ENCODE data around the gene ADH4.

The ADH4 gene

DNA sequence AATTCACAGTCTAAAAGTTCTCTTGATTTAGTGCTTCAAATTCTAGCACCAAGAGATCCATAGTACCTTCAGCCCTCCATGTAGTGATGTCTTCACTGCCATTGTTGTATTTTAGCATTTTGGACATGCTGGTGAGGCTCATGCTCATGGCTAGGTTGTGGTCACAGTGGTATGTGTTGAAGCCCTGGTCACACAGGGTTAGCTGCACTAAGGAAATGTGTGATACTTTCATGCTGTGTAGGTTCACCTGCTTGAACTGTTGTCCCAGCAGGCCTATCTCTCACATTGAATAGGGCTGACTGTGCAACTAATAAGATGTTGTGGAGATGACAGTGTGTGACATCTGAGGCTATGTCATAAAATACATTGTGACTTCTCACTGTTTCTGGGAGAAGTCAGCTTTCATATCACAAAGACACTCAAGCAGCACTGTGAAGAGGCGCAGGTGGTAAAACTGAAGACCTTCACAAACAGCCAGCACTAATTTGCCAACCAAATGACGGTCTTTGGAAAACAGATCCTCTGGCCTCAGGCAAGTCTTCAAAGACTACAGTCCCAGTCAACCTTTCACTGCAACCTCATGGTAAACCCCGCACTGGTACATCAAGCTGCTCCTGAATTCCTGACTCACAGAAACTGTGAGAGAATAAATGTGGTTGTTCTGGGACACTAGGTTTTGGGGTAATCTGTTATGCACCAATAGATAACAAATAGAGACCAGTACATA is 17.4 kb upstream of the ADH4 start:
- H3K36me3 ChIP-seq (ENCODE audit: control insufficient read depth, insufficient read depth, low read length), result no peaks in the 10 kb centered on the region
- WGBS, 2 experiments, result 78 to 82% methylated on average over 2 to 3 of the region's 3 CpGs
- H3K9me3 ChIP-seq (ENCODE audit: control insufficient read depth, low read length), result no peaks in the 10 kb centered on the region

DNA sequence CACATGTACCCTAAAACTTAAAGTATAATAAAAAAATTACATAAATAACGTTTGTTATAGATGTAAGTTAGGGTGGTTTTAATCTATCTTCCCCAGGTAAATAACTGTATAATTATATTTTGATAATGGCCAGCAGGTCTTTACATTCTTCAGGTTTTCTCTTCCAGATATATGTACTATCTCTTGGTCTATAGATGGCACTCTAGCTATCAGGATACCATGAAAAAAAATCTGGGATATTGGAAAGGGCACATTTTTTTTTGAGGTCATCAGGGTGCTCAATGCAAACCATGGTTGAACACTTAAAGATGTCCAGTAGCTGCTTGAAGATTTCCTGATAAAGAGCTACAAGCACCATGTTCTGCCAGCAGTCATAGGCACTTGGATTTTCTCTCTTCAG is 15.6 kb upstream of the ADH4 start:
- H3K36me3 ChIP-seq (ENCODE audit: control insufficient read depth, insufficient read depth, low read length), result no peaks in the 10 kb centered on the region
- H3K4me3 ChIP-seq (ENCODE audit: insufficient read depth, low read depth, low read length), result no peak overlapping the region
- no peaks in the 10 kb centered on the region for H3K9me3 ChIP-seq (ENCODE audit: control insufficient read depth, low read length)
- no CpG with 5 or more reads among the region's 1 CpG for WGBS, 2 experiments
- no peaks in the 10 kb centered on the region for H3K4me1 ChIP-seq (ENCODE audit: control insufficient read depth, insufficient read depth, low read length)
- H3K27me3 ChIP-seq (ENCODE audit: control insufficient read depth, insufficient read depth, low read length, poor library complexity, severe bottlenecking), result no peaks in the 10 kb centered on the region
- no peak overlapping the region for H3K27ac ChIP-seq (ENCODE audit: insufficient read depth, low read depth, low read length, poor library complexity, severe bottlenecking)

More for the DNA sequence above, 17.4 kb upstream of the ADH4 start:
- Histone ChIP-seq H3K27ac (ENCODE audit: insufficient read depth, low read depth, low read length, poor library complexity, severe bottlenecking) (no peak overlapping the region), H3K4me1 (ENCODE audit: control insufficient read depth, insufficient read depth, low read length) (no peaks in the 10 kb centered on the region), H3K27me3 (ENCODE audit: control insufficient read depth, insufficient read depth, low read length, poor library complexity, severe bottlenecking) (no peaks in the 10 kb centered on the region), H3K4me3 (ENCODE audit: insufficient read depth, low read depth, low read length) (no peak overlapping the region)

DNA sequence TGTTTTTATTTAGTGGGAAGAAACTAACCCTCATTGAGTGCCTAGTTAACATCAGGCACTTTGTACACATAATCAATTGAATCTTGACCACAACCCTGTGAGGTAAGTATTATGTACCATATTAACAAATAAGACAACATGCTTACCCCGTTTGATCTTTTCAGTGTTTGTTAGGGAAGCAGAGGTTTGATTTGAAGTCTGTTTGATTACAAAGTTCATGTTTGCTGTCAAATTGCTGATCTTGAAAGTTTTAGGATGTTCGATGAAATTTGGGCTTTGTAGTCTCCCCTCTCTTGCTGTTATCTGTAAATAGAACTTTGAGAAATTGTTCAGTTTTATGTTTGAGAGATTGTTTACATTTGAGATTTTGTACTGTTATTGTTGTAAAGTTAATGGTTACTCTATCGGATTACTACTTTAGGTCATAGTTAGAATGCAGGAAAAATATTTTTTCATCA is 13.4 kb upstream of the ADH4 start:
- no peaks in the 10 kb centered on the region for H3K36me3 ChIP-seq (ENCODE audit: control insufficient read depth, insufficient read depth, low read length)
- H3K9me3 ChIP-seq (ENCODE audit: control insufficient read depth, low read length), result no peaks in the 10 kb centered on the region
- H3K4me1 ChIP-seq (ENCODE audit: control insufficient read depth, insufficient read depth, low read length), result no peaks in the 10 kb centered on the region
- no peaks in the 10 kb centered on the region for H3K27me3 ChIP-seq (ENCODE audit: control insufficient read depth, insufficient read depth, low read length, poor library complexity, severe bottlenecking)
- H3K27ac ChIP-seq (ENCODE audit: insufficient read depth, low read depth, low read length, poor library complexity, severe bottlenecking), result no peak overlapping the region
- no peak overlapping the region for H3K4me3 ChIP-seq (ENCODE audit: insufficient read depth, low read depth, low read length)
- WGBS, 2 experiments, result 82 to 100% methylated on average over 2 to 3 of the region's 3 CpGs

DNA sequence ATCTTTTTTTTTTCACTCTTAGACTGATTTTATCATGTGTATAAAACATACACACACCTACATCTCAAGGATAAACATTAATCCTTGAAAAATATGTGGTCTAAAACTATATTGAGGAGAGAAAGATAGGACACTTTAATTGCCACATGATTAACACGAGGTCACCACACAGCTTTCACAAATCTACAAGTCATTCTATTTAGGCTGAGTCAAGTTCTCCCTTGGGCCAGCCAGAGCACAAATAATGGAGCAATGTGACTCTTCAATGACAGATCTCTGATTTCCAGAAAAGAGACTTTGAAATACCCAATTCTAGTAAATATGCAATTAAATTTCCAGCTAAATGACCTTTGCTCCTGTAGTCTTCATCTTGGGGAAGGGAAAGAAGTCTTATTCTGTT is 12.9 kb upstream of the ADH4 start:
- 100% methylated on average over 1 of the region's 1 CpG for WGBS, 2 experiments
- H3K4me1 ChIP-seq (ENCODE audit: control insufficient read depth, insufficient read depth, low read length), result no peaks in the 10 kb centered on the region
- H3K27ac ChIP-seq (ENCODE audit: insufficient read depth, low read depth, low read length, poor library complexity, severe bottlenecking), result no peak overlapping the region
- no peaks in the 10 kb centered on the region for H3K36me3 ChIP-seq (ENCODE audit: control insufficient read depth, insufficient read depth, low read length)
- no peak overlapping the region for H3K4me3 ChIP-seq (ENCODE audit: insufficient read depth, low read depth, low read length)
- no peaks in the 10 kb centered on the region for H3K9me3 ChIP-seq (ENCODE audit: control insufficient read depth, low read length)
- no peaks in the 10 kb centered on the region for H3K27me3 ChIP-seq (ENCODE audit: control insufficient read depth, insufficient read depth, low read length, poor library complexity, severe bottlenecking)

DNA sequence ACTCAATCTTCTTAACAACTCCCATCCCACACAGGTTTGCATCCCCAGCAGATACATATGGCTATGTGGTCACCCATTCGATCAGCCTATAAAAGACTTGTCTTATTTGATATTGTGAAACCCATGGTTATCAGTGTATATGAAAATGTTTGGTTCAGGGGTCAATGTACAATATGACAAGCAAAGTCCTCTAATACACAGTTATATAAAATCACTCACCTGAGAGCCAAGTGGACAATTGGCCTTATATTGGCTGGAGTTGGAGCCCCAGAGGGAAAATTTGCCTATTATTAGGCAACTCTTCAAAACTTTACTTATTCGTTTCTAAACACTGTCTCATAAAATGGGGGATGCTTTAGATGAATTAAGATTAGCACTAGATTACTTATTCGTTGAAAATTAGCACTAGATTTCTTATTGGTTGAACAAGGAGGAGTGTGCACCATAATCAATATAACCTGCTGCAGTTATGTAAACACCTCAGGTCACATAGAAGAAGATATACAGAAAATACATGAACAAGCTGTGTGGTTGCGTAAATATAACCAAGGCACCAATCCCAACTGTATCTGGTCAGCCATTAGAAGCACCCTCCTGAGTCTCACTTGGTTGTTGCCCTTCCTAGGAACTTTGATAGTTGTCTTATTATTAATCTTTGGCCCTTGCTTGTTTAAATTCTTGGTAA is 10.7 kb upstream of the ADH4 start:
- Histone ChIP-seq H3K27ac (ENCODE audit: insufficient read depth, low read depth, low read length, poor library complexity, severe bottlenecking) (no peak overlapping the region), H3K4me1 (ENCODE audit: control insufficient read depth, insufficient read depth, low read length) (no peaks in the 10 kb centered on the region), H3K9me3 (ENCODE audit: control insufficient read depth, low read length) (no peaks in the 10 kb centered on the region), H3K27me3 (ENCODE audit: control insufficient read depth, insufficient read depth, low read length, poor library complexity, severe bottlenecking) (no peaks in the 10 kb centered on the region), H3K36me3 (ENCODE audit: control insufficient read depth, insufficient read depth, low read length) (no peaks in the 10 kb centered on the region), H3K4me3 (ENCODE audit: insufficient read depth, low read depth, low read length) (no peak overlapping the region)
- WGBS, 2 experiments, result 100% methylated on average over 1 to 3 of the region's 4 CpGs

DNA sequence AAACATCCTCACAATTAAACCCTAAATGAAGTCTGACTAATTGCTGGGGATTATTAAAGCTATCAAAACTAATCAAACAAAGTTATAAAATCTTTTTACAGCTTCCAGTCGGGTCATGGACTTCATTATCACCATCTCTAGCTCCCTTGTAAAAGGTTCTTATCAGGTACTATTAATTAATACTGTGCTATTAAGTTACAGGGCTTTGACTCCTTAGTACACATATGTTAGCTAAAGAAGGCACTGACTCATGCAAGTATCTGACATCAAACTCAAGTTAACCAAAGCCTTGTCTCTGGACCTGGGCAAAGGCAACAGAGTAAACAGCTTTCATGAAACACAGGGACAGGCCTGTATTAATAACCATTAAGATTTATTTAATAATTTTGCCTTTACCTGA is 7.9 kb upstream of the ADH4 start:
- Histone ChIP-seq H3K36me3 (ENCODE audit: control insufficient read depth, insufficient read depth, low read length) (no peaks in the 10 kb centered on the region), H3K4me3 (ENCODE audit: insufficient read depth, low read depth, low read length) (no peak overlapping the region), H3K27ac (ENCODE audit: insufficient read depth, low read depth, low read length, poor library complexity, severe bottlenecking) (no peak overlapping the region), H3K27me3 (ENCODE audit: control insufficient read depth, insufficient read depth, low read length, poor library complexity, severe bottlenecking) (no peaks in the 10 kb centered on the region), H3K4me1 (ENCODE audit: control insufficient read depth, insufficient read depth, low read length) (no peaks in the 10 kb centered on the region), H3K9me3 (ENCODE audit: control insufficient read depth, low read length) (no peaks in the 10 kb centered on the region)
- WGBS, 2 experiments, result 0% methylated on average over 1 of the region's 1 CpG; no CpG with 5 or more reads in 1 of the 2 experiments

DNA sequence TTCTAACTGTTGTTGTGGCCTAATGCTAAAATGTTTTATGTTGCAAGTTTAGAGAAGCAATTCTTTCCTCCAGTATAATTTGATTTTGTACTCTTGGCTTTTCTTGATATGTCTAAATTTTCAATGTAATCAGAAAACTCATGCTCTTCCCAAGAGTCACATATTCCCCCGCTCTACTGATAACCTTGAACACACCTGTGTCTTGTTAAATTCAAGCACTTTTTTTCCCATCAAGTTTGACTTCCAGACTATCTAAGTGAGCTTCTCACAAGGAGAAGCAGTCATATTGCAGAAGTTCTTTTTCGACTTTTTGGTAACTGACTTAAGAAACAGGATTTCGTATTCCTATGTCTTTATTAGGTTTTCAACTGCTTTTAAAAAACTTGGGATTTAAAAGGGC is 7.4 kb upstream of the ADH4 start:
- H3K4me3 ChIP-seq (ENCODE audit: insufficient read depth, low read depth, low read length), result no peak overlapping the region
- 92 to 98% methylated on average over 3 of the region's 3 CpGs for WGBS, 2 experiments
- no peaks in the 10 kb centered on the region for H3K36me3 ChIP-seq (ENCODE audit: control insufficient read depth, insufficient read depth, low read length)
- H3K9me3 ChIP-seq (ENCODE audit: control insufficient read depth, low read length), result no peaks in the 10 kb centered on the region
- H3K27me3 ChIP-seq (ENCODE audit: control insufficient read depth, insufficient read depth, low read length, poor library complexity, severe bottlenecking), result no peaks in the 10 kb centered on the region
- H3K4me1 ChIP-seq (ENCODE audit: control insufficient read depth, insufficient read depth, low read length), result no peaks in the 10 kb centered on the region
- H3K27ac ChIP-seq (ENCODE audit: insufficient read depth, low read depth, low read length, poor library complexity, severe bottlenecking), result no peak overlapping the region

DNA sequence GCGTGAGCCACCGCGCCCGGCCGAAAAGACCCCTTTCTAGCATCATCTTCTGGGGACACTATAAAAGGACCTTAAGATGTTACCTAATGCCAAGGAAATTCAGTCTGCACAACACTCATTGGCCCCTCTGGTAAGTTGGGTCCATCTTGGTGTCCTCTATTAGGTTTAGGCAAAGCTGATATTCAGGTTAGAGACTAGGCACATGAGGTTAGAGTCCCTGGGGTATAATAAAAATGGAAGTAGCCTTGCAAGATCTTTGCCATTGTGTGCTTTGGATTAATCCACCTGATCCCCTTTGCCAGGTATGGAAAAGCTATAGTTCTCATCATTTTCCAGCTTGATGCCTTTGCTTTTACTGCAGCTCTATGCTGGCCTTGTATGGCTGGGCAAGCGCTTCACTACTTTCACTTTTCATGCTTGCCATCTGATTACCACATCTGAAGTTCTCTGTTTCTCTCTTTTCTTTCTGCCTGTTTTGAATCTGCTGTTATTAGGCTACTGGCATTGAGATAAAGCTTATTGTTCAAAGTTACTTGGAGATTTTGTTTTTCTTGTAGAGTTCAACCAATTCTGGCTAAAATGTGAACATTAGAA is 5.4 kb upstream of the ADH4 start:
- Histone ChIP-seq H3K27ac (ENCODE audit: insufficient read depth, low read depth, low read length, poor library complexity, severe bottlenecking) (no peak overlapping the region), H3K4me1 (ENCODE audit: control insufficient read depth, insufficient read depth, low read length) (no peaks in the 10 kb centered on the region), H3K36me3 (ENCODE audit: control insufficient read depth, insufficient read depth, low read length) (no peaks in the 10 kb centered on the region), H3K4me3 (ENCODE audit: insufficient read depth, low read depth, low read length) (no peak overlapping the region), H3K27me3 (ENCODE audit: control insufficient read depth, insufficient read depth, low read length, poor library complexity, severe bottlenecking) (no peaks in the 10 kb centered on the region), H3K9me3 (ENCODE audit: control insufficient read depth, low read length) (no peaks in the 10 kb centered on the region)
- WGBS, 2 experiments, result 43 to 50% methylated on average over 2 of the region's 6 CpGs

DNA sequence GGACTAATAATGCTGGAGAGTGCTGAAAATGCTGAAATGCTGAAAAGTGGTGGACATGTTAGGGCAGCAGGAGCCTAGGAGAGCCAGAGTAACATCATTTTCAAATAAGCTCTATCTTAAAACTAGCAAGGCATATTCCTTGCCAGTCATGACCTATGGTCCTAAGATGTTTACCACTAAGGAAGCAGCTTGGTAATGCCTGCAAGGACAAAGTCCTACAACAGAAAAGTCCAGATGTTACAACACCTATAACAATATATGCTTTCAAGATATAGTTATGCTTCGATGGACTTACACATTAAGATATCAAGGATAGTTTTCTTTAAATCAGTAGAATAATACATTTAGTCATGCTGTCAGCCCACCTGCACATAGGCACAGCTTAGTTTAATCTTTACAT is 4.5 kb upstream of the ADH4 start:
- H3K36me3 ChIP-seq (ENCODE audit: control insufficient read depth, insufficient read depth, low read length), result no peaks in the 10 kb centered on the region
- WGBS, 2 experiments, result no CpG with 5 or more reads among the region's 1 CpG

DNA sequence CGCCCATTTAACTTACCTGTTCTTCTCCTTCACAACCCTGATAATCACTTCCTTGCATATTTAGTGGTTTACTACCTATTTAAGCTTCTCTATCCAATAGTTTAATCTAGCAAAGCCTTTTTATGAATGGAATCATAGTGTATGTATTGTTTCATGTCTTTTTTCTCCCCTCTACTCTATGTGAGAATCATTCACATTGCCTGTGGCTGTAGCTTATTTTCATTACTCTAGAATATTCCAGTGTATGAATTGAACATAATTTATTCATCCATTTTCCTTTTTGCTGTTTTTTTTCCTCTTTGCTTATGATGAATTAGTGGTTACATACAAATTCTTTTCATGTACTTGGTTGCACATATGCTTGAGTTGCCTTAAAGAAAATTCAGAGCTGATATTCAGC is 490 bp upstream of the ADH4 start:
- 100% methylated on average over 1 of the region's 1 CpG; no CpG with 5 or more reads in 1 of the 2 experiments for WGBS, 2 experiments
- no peaks in the 10 kb centered on the region for H3K36me3 ChIP-seq (ENCODE audit: control insufficient read depth, insufficient read depth, low read length)
- no peak overlapping the region for H3K27ac ChIP-seq (ENCODE audit: insufficient read depth, low read depth, low read length, poor library complexity, severe bottlenecking)
- no peak overlapping the region for H3K4me3 ChIP-seq (ENCODE audit: insufficient read depth, low read depth, low read length)
- H3K4me1 ChIP-seq (ENCODE audit: control insufficient read depth, insufficient read depth, low read length), result no peaks in the 10 kb centered on the region
- H3K27me3 ChIP-seq (ENCODE audit: control insufficient read depth, insufficient read depth, low read length, poor library complexity, severe bottlenecking), result no peaks in the 10 kb centered on the region
- H3K9me3 ChIP-seq (ENCODE audit: control insufficient read depth, low read length), result no peaks in the 10 kb centered on the region

More for the DNA sequence above, 4.5 kb upstream of the ADH4 start:
- no peaks in the 10 kb centered on the region for H3K4me1 ChIP-seq (ENCODE audit: control insufficient read depth, insufficient read depth, low read length)
- no peak overlapping the region for H3K27ac ChIP-seq (ENCODE audit: insufficient read depth, low read depth, low read length, poor library complexity, severe bottlenecking)
- H3K9me3 ChIP-seq (ENCODE audit: control insufficient read depth, low read length), result no peaks in the 10 kb centered on the region
- H3K27me3 ChIP-seq (ENCODE audit: control insufficient read depth, insufficient read depth, low read length, poor library complexity, severe bottlenecking), result no peaks in the 10 kb centered on the region
- H3K4me3 ChIP-seq (ENCODE audit: insufficient read depth, low read depth, low read length), result no peak overlapping the region
